GM23248 (cell line): ENCODE results near the gene RAPGEFL1.

ENCODE experiments used
- EZH2 ChIP-seq: fragments of 200-600 bp; sonication (generic); IDR thresholded peaks from 2 replicates; pipeline ENCODE4 v1.6.1; 2018; ENCODE audit warnings: antibody characterized with exemption, mild to moderate bottlenecking; ENCODE audit not compliant: insufficient read depth, poor library complexity, severe bottlenecking
- EZH2phosphoT487 ChIP-seq: fragments of 200-600 bp; sonication (generic); IDR thresholded peaks from 2 replicates; pipeline ENCODE4 v1.6.1; 2018; ENCODE audit warnings: antibody characterized with exemption, moderate library complexity, mild to moderate bottlenecking, low read depth; ENCODE audit not compliant: insufficient read depth

- TF ChIP-seq EZH2 = no peak
- TF ChIP-seq EZH2phosphoT487 = no peak
Observed at GRCh38 chr17:40242774-40243173, 65.5 kb downstream of the RAPGEFL1 start.
